Measurements from ENCODE around the gene XXYLT1. TPM values are rescaled to one million over a fixed set of nuclear protein-coding genes. Genes with fewer than 3 reads are reported as not detected.
A peak's percentile ranks its signal among the peaks of the same experiment; 100 is the strongest.
"Not testable (repeated sequence)": the region's sequence is repeated elsewhere in the genome, so short reads cannot be mapped to it uniquely, and the experiment has no call there.

XXYLT1 gene
- polyA plus RNA-seq, 2 of the 4 experiments (the other 2 are of a cell fraction), result 11.9 to 12.0 TPM

DNA sequence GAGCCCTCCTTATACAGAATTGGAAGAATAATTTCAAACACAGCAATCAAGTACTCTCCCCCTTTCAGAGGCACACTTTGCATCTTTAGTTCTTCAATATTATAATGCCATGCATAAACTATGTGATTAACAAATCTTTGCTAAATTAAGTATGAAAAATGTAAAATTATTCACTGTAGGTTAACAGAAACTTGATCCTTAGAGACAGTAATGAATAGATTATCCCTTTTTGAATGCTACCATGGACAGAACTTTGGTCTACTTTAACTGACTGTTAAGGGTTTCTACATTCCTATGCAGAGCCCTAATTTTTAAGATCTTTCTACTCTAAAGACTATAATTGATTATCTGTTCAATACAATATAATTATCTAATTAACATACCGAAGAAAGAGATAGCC lies 25.7 kb upstream of the XXYLT1 start:
- H3K9me3 ChIP-seq, result no peaks in the 10 kb centered on the region
- no peak overlapping the region for H3K4me2 ChIP-seq
- TF ChIP-seq HOXB5 (CRISPR knock-in tag; IDR thresholded peaks at IDR 0.05), result no peak
- TF ChIP-seq PHF8 (IDR thresholded peaks at IDR 0.05; ENCODE audit: borderline replicate concordance, low read depth), result no peak
- TF ChIP-seq CBX2 (IDR thresholded peaks at IDR 0.05; ENCODE audit: borderline replicate concordance, low read depth), result no peak
- TF ChIP-seq FOSB (CRISPR knock-in tag; IDR thresholded peaks at IDR 0.05), result no peak
- TF ChIP-seq EHMT2 (IDR thresholded peaks at IDR 0.05; ENCODE audit: low read depth), result no peak
- TF ChIP-seq JUN (IDR thresholded peaks at IDR 0.05), result no peak
- TF ChIP-seq MAZ (IDR thresholded peaks at IDR 0.05; ENCODE audit: borderline replicate concordance, low read depth, low read length), result no peak
- no peak for TF ChIP-seq CHD2 (IDR thresholded peaks at IDR 0.05; ENCODE audit: low read length, partially characterized antibody)
- TF ChIP-seq, protein P1, sequence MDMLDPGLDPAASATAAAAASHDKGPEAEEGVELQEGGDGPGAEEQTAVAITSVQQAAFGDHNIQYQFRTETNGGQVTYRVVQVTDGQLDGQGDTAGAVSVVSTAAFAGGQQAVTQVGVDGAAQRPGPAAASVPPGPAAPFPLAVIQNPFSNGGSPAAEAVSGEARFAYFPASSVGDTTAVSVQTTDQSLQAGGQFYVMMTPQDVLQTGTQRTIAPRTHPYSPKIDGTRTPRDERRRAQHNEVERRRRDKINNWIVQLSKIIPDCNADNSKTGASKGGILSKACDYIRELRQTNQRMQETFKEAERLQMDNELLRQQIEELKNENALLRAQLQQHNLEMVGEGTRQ (IDR thresholded peaks at IDR 0.05), result no peak
- TF ChIP-seq CHD4 (IDR thresholded peaks at IDR 0.05; ENCODE audit: borderline replicate concordance), result no peak
- no peak for TF ChIP-seq HOXA7 (CRISPR knock-in tag; IDR thresholded peaks at IDR 0.05)
- TF ChIP-seq KDM1A (IDR thresholded peaks at IDR 0.05; ENCODE audit: low read depth), result no peak
- CTCF ChIA-PET, result interaction anchor here (2.3 kb wide), 1 partner anchor 26 kb away, joined by 12 read pairs; the partner anchor contains the start of gene XXYLT1
- FAIRE-seq (no peak), ATAC-seq (no peak), DNase-seq (ENCODE audit: low read depth in 1 of 2, low spot score in 1 of 2) (no peak)
- POLR2A ChIA-PET, result no interaction called here
- 87% methylated on average over 1 of the region's 1 CpG for WGBS (ENCODE audit: missing lambda C conversion rate)
- H3K27ac ChIP-seq, result no peak overlapping the region
- no peaks in the 10 kb centered on the region for H3K4me1 ChIP-seq
- H3K4me3 ChIP-seq, result no peak overlapping the region

DNA sequence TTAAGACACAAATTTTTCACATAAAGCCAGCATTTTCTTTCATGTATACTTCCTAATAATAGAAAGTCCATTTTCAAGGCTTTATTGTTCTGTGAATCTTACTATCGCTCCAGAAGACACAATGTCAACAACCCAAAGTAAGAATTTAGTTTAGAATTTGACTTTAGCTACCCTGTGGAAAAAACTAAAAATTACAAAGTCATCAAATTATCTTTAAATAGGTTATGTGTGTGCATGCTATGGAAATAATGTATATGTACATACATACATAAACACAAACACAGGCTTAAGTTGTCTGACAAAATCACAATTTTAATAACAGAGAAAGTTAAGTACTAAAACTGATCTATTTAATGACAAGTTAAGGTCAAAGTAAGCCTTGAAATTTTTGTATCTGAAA lies 20.2 kb upstream of the XXYLT1 start:
- H3K27ac ChIP-seq, result no peak overlapping the region
- no peak overlapping the region for H3K4me3 ChIP-seq
- 95% methylated on average over 1 of the region's 1 CpG for WGBS (ENCODE audit: missing lambda C conversion rate)
- ATAC-seq (no peak), FAIRE-seq (no peak), DNase-seq (ENCODE audit: low read depth in 1 of 2, low spot score in 1 of 2) (no peak)
- peaks cover 6% of the 10 kb centered on the region; the same call in 1 of the 3 replicates for H3K4me1 ChIP-seq
- ChIA-PET POLR2A (no interaction called here), CTCF (interaction anchor here (1.4 kb wide), 1 partner anchor 20 kb away, joined by 3 read pairs; the partner anchor contains the start of gene XXYLT1)
- peak; percentile 40 for TF ChIP-seq MAFK (IDR thresholded peaks at IDR 0.05; ENCODE audit: partially characterized antibody)
- no peak for TF ChIP-seq GATA3 (IDR thresholded peaks at IDR 0.05; ENCODE audit: borderline replicate concordance)
- no peak for TF ChIP-seq EHF (CRISPR knock-in tag; IDR thresholded peaks at IDR 0.05)
- no peak for TF ChIP-seq HEYL (CRISPR knock-in tag; IDR thresholded peaks at IDR 0.05)
- TF ChIP-seq SREBF2 (IDR thresholded peaks at IDR 0.05), result no peak
- TF ChIP-seq ESRRA (IDR thresholded peaks at IDR 0.05; ENCODE audit: borderline replicate concordance, low read length), result no peak
- TF ChIP-seq NPAS2 (CRISPR knock-in tag; IDR thresholded peaks at IDR 0.05; ENCODE audit: borderline replicate concordance), result no peak
- H3K9me3 ChIP-seq, result no peaks in the 10 kb centered on the region
- no peak overlapping the region for H3K4me2 ChIP-seq

DNA sequence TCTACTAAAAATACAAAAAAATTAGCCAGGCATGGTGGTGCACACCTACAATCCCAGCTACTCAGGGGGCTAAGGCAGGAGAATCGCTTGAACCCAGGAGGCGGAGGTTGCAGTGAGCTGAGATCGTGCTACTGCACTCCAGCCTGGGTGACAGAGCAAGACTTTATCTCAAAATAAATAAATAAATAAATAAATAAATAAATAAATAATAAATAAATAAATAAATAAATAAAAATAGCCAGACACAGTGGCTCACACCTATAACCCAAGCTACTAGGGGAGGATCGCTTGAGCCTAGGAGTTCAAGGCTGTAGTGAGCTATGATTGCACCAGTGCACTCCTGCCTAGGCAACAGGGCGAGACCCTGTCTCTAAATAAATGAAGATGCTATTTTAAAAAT lies 19.7 kb upstream of the XXYLT1 start:
- H3K4me2 ChIP-seq; POLR2A ChIA-PET; H3K9me3 ChIP-seq; DNase-seq (ENCODE audit: low read depth in 1 of 2, low spot score in 1 of 2); H3K4me3 ChIP-seq; H3K27ac ChIP-seq; H3K4me1 ChIP-seq; ATAC-seq; FAIRE-seq: not testable (repeated sequence)
- CTCF ChIA-PET, result interaction anchor here (1.4 kb wide), 1 partner anchor 19 kb away, joined by 3 read pairs; the partner anchor contains the start of gene XXYLT1
- TF ChIP-seq ZC3H11A (IDR thresholded peaks at IDR 0.05), result peak; percentile 72
- 95% methylated on average over 5 of the region's 5 CpGs for WGBS (ENCODE audit: missing lambda C conversion rate)

DNA sequence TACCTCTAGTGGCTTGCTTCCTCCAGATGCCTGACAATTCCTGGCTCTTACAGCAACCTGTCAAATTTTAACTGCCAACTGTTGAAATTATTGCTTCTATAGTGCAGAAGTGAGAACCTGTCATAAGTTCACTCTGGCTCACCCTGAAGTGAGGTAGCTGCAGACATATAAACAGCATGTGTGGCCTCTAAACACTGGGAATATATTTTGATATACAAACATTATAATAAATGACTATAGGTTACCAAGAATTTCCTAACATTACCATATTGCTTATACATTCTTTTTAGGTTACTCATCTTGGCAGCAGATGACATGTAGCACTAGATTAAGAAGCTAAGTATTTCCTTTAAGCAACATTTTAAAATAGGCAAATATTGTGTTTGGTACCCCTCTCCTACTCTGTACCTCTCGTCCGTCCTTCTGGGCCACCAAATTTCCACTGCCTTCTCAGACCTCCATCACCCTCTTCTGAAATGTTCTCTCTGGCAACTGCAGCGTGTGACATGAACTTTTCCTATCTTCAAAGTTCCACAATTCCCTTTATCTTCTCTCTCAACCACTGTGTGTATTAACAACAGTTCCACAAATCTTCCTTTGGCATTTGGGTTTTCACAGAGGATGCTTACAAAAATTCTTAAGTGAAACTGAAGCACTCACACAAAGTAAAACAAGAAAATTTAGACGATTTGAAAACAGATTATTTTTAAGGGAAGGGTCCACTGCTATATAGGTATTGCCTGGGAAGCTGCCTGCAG lies 15.3 kb upstream of the XXYLT1 start:
- no peak overlapping the region for H3K4me2 ChIP-seq
- TF ChIP-seq HOXB5 (CRISPR knock-in tag; IDR thresholded peaks at IDR 0.05) (no peak), GATA3 (IDR thresholded peaks at IDR 0.05; ENCODE audit: borderline replicate concordance) (no peak)
- TF ChIP-seq, protein P2, sequence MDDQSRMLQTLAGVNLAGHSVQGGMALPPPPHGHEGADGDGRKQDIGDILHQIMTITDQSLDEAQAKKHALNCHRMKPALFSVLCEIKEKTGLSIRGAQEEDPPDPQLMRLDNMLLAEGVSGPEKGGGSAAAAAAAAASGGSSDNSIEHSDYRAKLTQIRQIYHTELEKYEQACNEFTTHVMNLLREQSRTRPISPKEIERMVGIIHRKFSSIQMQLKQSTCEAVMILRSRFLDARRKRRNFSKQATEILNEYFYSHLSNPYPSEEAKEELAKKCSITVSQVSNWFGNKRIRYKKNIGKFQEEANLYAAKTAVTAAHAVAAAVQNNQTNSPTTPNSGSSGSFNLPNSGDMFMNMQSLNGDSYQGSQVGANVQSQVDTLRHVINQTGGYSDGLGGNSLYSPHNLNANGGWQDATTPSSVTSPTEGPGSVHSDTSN (IDR thresholded peaks at IDR 0.05), result no peak
- ChIA-PET CTCF (interaction anchor here (2.0 to 2.1 kb wide), 2 partner anchors 15 to 235 kb away, joined by 5 to 7 read pairs; partner anchors contain the start of gene XXYLT1), POLR2A (no interaction called here)
- FAIRE-seq, result no peak
- peaks cover 9% of the 10 kb centered on the region; the same call in 1 of the 3 replicates for H3K4me1 ChIP-seq
- H3K9me3 ChIP-seq, result no peaks in the 10 kb centered on the region
- no peak overlapping the region for H3K4me3 ChIP-seq
- ATAC-seq, result no peak
- 51% methylated on average over 4 of the region's 4 CpGs for WGBS (ENCODE audit: missing lambda C conversion rate)
- no peak overlapping the region for H3K27ac ChIP-seq
- DNase-seq (ENCODE audit: low read depth in 1 of 2, low spot score in 1 of 2), result no peak

All from A549 (cell line).